Spinal cord (tissue), 10 donors: ENCODE measurements around the gene MPP4. TPM values are rescaled to one million over a fixed set of nuclear protein-coding genes. Genes with fewer than 3 reads are reported as not detected.

ENCODE experiments used
- DNase-seq, 6 donors: peaks; one replicate each; pipeline versions ENCODE4 v3.0.0 to v3.0.0-alpha.2; 2013 to 2015; ENCODE audit warnings: low spot score in 6 of 6, low read depth in 4 of 6
- H3K27ac ChIP-seq: one replicate; pipeline ENCODE4 v1.5.1; 2013; ENCODE audit warnings: low read depth, low read length, control low read depth
- H3K27me3 ChIP-seq: one replicate; pipeline ENCODE4 v1.6.1; 2013; ENCODE audit warnings: low read length; ENCODE audit not compliant: control insufficient read depth, insufficient read depth
- H3K36me3 ChIP-seq: one replicate; pipeline ENCODE4 v1.6.1; 2013; ENCODE audit warnings: low read length; ENCODE audit not compliant: control insufficient read depth, insufficient read depth
- H3K4me1 ChIP-seq: one replicate; pipeline ENCODE4 v1.6.1; 2013; ENCODE audit warnings: low read length; ENCODE audit not compliant: control insufficient read depth, insufficient read depth
- H3K4me3 ChIP-seq: one replicate; pipeline ENCODE4 v1.5.1; 2013; ENCODE audit warnings: low read depth, low read length, control low read depth
- H3K9me3 ChIP-seq: one replicate; pipeline ENCODE4 v1.6.1; 2013; ENCODE audit warnings: low read length; ENCODE audit not compliant: control insufficient read depth, insufficient read depth
- WGBS: methylation state at CpG from one replicate; pipeline ENCODE4 v1.1.5; 2013; ENCODE audit warnings: missing lambda C conversion rate; ENCODE audit not compliant: insufficient coverage; 5-methylcytosine and 5-hydroxymethylcytosine counted together
- polyA plus RNA-seq, 2 donors: library from polyadenylated mRNA; unstranded; fragments of 120-200 nt; gene quantifications; one replicate each; pipeline ENCODE4 v1.2.1, GENCODE V29; 2013; ENCODE audit not compliant: insufficient read length in 2 of 2
- total RNA-seq, 2 donors: library from RNA; depleted of rRNA in 1 of 2; stranded (reverse); fragments of 120-200 nt in 1 of 2; fragments of >200 nt in 1 of 2; gene quantifications; one replicate each; pipeline versions ENCODE4 v1.2.3 to v1.2.4, GENCODE V29; 2013 to 2014
- donor health status: healthy.

MPP4 gene
- total and polyA plus RNA-seq, 4 donors = 0.22 to 0.89 (median 0.28) TPM

DNA sequence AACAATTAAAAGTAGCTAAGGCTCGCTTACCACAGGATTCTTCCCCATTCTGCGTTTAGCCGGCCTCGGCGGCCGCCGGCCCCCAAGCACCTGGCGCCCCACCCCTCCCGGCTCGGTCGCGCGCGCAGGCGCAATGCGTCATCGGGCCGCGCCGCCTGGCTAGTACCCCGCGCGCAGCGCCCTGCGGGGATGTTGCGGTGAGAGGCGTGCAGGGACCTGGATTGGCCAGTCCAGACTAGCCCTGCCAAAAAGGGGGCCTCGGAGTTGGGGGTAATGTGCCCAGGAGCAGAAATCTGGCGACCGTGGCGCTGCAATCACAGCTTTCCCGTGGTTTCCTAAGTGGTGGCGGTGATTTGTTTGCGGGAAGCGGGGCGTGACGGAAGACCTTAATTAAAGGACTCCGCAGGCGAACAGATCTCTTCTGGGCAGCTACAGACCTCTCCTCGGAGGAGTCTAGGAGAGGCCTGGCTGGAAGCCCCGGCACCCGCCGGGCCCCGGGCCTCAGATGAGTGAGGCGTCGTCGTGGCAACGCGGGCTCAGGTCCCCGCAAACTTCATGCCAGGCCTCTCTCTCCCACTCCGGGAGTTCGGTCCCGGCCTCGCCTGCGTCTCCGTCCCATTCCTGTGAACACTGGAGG is 55.7 kb downstream of the MPP4 start:
- Histone ChIP-seq H3K27me3 (no peaks in the 10 kb centered on the region), H3K4me1 (no peaks in the 10 kb centered on the region), H3K4me3 (peak overlapping the region; percentile 81), H3K9me3 (no peaks in the 10 kb centered on the region), H3K36me3 (no peaks in the 10 kb centered on the region), H3K27ac (peak overlapping the region; percentile 97)
- DNase-seq = peak; percentile 79 to 95 (median 83)
- WGBS = under 1% methylated on average over 54 of the region's 56 CpGs

DNA sequence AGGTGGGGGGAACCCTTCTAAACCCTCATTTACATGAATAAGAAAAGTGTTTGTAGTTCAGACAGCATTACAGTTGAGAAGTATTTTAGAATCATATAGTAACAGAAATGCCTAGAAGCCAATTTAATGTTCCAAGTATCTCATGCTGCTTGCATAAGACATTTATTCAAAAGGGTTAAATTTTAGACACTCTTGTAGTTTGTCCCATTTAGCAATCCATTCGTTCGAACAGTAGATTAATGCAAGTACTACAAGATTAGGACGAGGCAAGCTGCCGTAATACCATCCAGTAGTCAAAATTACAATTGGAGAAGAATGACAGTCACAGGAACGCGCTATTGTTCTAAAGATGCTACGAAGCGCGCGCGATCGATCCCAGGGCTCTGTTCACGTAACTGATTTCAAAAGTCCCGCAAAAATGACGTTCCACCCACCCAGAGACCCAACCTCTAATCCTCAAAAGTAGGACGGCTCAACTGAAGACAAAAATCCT is 56.3 kb downstream of the MPP4 start:
- peak in 3 of 6 donors; percentile 3 to 94 (median 82) for DNase-seq

DNA sequence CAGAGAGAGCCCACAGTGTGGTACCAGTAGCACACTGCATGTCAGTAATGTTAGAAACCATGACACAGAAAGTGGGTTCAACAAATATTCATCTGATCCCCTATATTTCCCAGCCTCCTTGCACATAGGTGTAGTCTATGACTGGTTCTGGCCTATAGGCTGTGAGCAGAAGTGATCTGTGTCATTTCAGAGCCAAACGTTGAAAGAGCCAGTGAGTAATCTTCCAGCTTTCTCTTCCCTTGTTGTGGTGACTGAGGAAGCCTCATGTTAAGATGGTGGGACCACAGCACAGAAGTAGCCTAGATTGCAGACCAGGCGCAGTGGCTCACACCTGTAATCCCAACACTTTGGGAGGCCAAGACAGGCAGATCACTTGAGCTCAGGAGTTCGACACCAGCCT is 59.2 kb downstream of the MPP4 start:
- no peak for DNase-seq
- H3K4me3 ChIP-seq = no peak overlapping the region
- H3K9me3 ChIP-seq = no peaks in the 10 kb centered on the region
- H3K27me3 ChIP-seq = no peaks in the 10 kb centered on the region
- H3K27ac ChIP-seq = no peak overlapping the region
- peaks cover 9% of the 10 kb centered on the region for H3K36me3 ChIP-seq
- 93% methylated on average over 2 of the region's 3 CpGs for WGBS
- no peaks in the 10 kb centered on the region for H3K4me1 ChIP-seq

More for the DNA sequence above, 56.3 kb downstream of the MPP4 start:
- no peaks in the 10 kb centered on the region for H3K27me3 ChIP-seq
- 0% methylated on average over 14 of the region's 16 CpGs for WGBS
- no peaks in the 10 kb centered on the region for H3K9me3 ChIP-seq
- H3K4me1 ChIP-seq = no peaks in the 10 kb centered on the region
- H3K36me3 ChIP-seq = peaks cover 2% of the 10 kb centered on the region
- peak overlapping the region; percentile 97 for H3K27ac ChIP-seq
- H3K4me3 ChIP-seq = peak overlapping the region; percentile 81

DNA sequence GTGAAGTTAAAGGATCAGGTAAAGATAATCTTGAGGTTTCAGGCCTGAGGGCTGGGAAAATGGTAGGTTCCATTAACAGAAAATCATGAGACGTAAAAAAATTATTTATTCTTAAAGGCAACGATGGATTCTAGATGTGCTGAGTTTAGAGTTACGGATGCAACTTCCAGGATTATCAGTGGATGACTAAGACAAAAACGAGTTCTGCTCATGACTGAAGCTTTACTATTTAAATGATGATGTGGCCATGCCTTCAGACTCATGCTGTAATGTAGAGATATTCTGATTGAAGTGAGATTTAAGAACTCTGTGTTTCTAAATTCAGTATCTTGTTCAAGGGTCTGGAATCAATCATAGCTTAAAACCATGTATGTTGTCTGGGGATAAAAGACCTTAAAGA is 60.1 kb downstream of the MPP4 start:
- 87% methylated on average over 4 of the region's 4 CpGs for WGBS
- peaks cover 9% of the 10 kb centered on the region for H3K36me3 ChIP-seq
- H3K4me3 ChIP-seq = no peak overlapping the region
- DNase-seq = no peak
- H3K27ac ChIP-seq = no peak overlapping the region
- H3K4me1 ChIP-seq = no peaks in the 10 kb centered on the region
- H3K9me3 ChIP-seq = no peaks in the 10 kb centered on the region
- no peaks in the 10 kb centered on the region for H3K27me3 ChIP-seq

DNA sequence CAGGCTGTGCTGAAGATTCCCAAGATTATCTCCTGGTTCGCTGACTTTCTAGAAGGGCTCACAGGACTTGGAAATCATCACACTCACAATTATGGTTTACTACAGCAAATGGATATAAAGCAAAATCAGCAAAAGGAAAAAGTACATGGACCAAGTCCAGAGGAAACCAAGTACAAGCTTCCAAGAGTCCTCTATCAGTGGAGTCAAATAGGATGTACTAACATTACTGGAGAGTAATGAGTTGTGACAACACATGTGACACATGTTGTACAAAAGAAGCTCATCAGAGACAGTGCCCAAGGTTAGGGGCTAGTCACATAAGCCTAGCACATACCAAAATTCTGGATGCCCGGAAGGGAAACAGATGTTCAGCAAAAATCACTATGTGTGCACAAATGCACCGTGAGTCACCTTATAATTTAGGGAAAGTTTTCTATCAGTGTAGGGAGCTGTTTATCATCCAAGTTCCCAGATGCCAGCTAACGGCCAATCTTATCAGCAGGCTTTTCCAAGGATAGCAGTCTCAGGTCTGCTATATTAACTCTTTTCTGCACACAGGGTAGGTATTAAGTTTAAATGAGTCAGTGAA is 64.7 kb downstream of the MPP4 start:
- Histone ChIP-seq H3K36me3 (peaks cover 9% of the 10 kb centered on the region), H3K27ac (no peak overlapping the region), H3K9me3 (no peaks in the 10 kb centered on the region), H3K27me3 (no peaks in the 10 kb centered on the region), H3K4me3 (no peak overlapping the region), H3K4me1 (no peaks in the 10 kb centered on the region)
- WGBS = no CpG with 5 or more reads among the region's 4 CpGs
- DNase-seq = no peak

DNA sequence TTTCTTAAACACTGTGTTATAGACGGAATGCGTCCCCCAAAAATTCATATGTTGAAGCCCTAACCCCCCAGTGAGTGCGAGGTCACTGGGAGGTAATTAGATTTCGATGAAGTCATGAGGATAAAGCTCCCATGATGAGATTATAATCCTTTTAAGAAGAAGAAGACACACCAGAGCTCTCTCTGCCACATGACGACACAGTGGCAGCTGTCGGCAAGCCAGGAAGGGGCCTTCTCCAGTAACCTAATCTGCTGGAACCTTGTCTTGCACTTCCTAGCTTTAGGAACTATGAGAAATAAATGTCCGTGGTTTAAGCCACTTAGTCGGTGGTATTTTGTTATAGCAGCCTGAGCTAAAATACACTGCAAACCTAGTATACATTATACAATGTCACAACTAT is 67.4 kb downstream of the MPP4 start:
- H3K36me3 ChIP-seq = peaks cover 10% of the 10 kb centered on the region
- H3K9me3 ChIP-seq = no peaks in the 10 kb centered on the region
- WGBS = no CpG with 5 or more reads among the region's 8 CpGs
- no peak overlapping the region for H3K4me3 ChIP-seq
- DNase-seq = no peak
- no peaks in the 10 kb centered on the region for H3K4me1 ChIP-seq
- H3K27ac ChIP-seq = no peak overlapping the region
- no peaks in the 10 kb centered on the region for H3K27me3 ChIP-seq

DNA sequence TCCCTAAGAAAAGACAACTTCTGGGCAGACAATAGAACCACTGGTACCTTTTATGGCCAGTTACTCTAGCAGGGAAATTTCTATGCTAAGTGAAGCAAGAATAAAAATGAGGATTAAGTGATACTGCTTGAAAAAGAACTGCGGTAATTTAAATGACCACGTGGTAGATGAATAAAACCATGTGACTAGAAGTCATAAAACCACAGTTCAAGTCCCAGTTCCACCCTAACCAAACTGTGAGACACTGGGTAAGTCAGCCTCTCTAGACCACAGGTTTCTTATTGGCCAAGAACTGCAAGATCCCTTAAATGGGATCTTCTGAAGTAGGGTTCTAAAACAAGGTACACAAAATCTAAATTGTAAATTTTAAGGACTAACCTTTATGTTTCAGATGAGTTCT is 67.9 kb downstream of the MPP4 start:
- no peaks in the 10 kb centered on the region for H3K9me3 ChIP-seq
- H3K4me1 ChIP-seq = no peaks in the 10 kb centered on the region
- no peak overlapping the region for H3K4me3 ChIP-seq
- WGBS = no CpG with 5 or more reads among the region's 2 CpGs
- H3K27ac ChIP-seq = no peak overlapping the region
- H3K27me3 ChIP-seq = no peaks in the 10 kb centered on the region
- peaks cover 10% of the 10 kb centered on the region for H3K36me3 ChIP-seq
- no peak for DNase-seq

DNA sequence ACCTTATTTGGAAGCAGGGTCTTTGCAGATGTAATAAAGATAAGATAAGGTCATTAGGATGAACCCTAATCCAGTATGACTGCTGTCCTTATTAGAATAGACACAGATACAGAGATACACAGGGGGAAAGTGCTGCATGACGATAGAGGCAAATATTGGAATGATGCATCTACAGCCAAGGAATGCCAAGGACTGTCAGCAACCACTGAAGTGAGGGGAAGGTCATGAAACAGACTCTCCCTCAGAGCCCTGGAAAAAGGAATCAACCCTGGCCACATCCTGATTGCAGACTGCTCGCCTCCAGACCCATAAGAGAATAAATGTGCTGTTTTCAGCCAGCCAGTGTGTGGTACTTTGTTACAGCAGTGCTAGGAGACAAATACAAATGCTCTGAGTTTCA is 69.9 kb downstream of the MPP4 start:
- H3K27me3 ChIP-seq = no peaks in the 10 kb centered on the region
- H3K27ac ChIP-seq = no peak overlapping the region
- no peak overlapping the region for H3K4me3 ChIP-seq
- H3K9me3 ChIP-seq = no peaks in the 10 kb centered on the region
- DNase-seq = no peak
- peaks cover 8% of the 10 kb centered on the region for H3K36me3 ChIP-seq
- no peaks in the 10 kb centered on the region for H3K4me1 ChIP-seq
- 100% methylated on average over 1 of the region's 2 CpGs for WGBS

DNA sequence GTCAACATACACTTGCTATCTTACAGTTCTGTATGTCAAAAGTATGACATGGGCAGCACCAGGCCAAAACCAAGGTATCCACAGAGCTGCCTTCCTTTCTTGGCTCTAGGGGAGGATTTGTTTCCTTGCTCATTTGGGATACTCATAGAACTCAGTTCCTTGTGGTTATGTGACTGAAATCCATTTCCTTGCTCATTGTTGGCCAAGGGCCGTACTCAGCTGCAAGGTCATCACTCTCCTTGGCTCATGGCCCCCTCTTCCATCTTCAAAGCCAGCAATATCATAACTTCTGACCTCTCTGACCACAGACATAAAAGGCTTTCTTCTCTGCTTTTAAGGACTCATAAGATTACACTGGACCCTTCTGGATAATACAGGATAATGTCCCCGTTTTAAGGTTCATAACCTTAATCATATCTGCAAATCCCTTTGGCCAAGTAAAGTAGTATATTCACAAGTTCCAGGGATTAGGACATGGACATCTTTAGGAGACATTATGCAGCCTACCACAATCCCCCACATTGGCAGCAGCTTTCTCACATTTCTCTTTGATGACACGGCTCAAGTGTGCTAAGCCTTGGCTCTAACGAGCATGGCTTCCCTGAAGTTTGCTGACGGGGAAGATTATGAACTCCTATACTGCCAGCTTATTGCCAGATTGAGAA is 76.0 kb downstream of the MPP4 start:
- H3K4me3 ChIP-seq = no peak overlapping the region
- peaks cover 6% of the 10 kb centered on the region for H3K4me1 ChIP-seq
- H3K27ac ChIP-seq = no peak overlapping the region
- peaks cover 8% of the 10 kb centered on the region for H3K36me3 ChIP-seq
- H3K9me3 ChIP-seq = no peaks in the 10 kb centered on the region
- no peaks in the 10 kb centered on the region for H3K27me3 ChIP-seq
- no peak for DNase-seq
- 90% methylated on average over 4 of the region's 5 CpGs for WGBS
